GM12878 (cell line): Measurements from ENCODE around the gene PACS2. TPM values are rescaled to one million over a fixed set of nuclear protein-coding genes. Genes with fewer than 3 reads are reported as not detected.

ENCODE experiments used
- ATAC-seq: fragments of 200-7000 bp; cut with Tn5 transposase; 3 replicates; pipeline ENCODE4 v1.9.1; 2020; ENCODE audit warnings: mild to moderate bottlenecking, moderate library complexity
- BruUV-seq: library from RNA; stranded (reverse); fragments of 400-500 nt; replicated peaks from 2 replicates; lab custom pipeline; 2021; lab: Mats Ljungman, UMichigan
- CTCF ChIA-PET: fragments of 300-600 bp; sonication (Branson Sonifier 250); formaldehyde crosslinking; extraction: SDS; loops from one replicate; lab custom pipeline; 2021; ENCODE audit warnings: inconsistent platforms; lab: Yijun Ruan, JAX
- POLR2A ChIA-PET: fragments of 350-600 bp; formaldehyde crosslinking; extraction: SDS; loops from one replicate; lab custom pipeline; 2021; ENCODE audit warnings: inconsistent platforms; lab: Charles Lee
- RAD21 ChIA-PET: fragments of 300-600 bp; sonication (Branson Sonifier 250); formaldehyde crosslinking; loops from one replicate; lab custom pipeline; 2023; ENCODE audit warnings: antibody characterized with exemption; ENCODE audit not compliant: unreplicated experiment; lab: Charles Lee
- SMC1A ChIA-PET: fragments of 300-600 bp; sonication (Branson Sonifier 250); formaldehyde crosslinking; loops from one replicate; lab custom pipeline; 2023; ENCODE audit not compliant: unreplicated experiment, uncharacterized antibody; lab: Charles Lee
- DNase-seq: peaks from one replicate; pipeline ENCODE4 v3.0.0-alpha.2; 2011; ENCODE audit warnings: low read depth, low spot score
- FAIRE-seq: peaks from 3 replicates; lab custom pipeline; 2011; peaks lifted over from hg19 to GRCh38; lab: Jason Lieb, UNC
- H2AFZ ChIP-seq: 2 replicates; pipeline ENCODE4 v1.6.0; 2011; ENCODE audit warnings: low read depth, low read length, control low read depth; ENCODE audit not compliant: control insufficient read depth
- H3K27ac ChIP-seq: 2 replicates; pipeline ENCODE4 v1.5.1; 2011; ENCODE audit warnings: control low read depth; ENCODE audit not compliant: control insufficient read depth, insufficient read depth
- H3K27me3 ChIP-seq, 2 experiments: replicated peaks in 1 of 2; 2 replicates each; pipeline versions ENCODE4 v1.6.0 to v1.6.1; 2011; ENCODE audit warnings: low read length in 1 of 2; ENCODE audit not compliant: control insufficient read depth in 2 of 2, insufficient read depth in 2 of 2
- H3K36me3 ChIP-seq, 2 experiments: 2 replicates each; pipeline ENCODE4 v1.5.1; 2011; ENCODE audit warnings: low read length in 1 of 2; ENCODE audit not compliant: control insufficient read depth in 2 of 2, insufficient read depth in 2 of 2
- H3K4me1 ChIP-seq: 2 replicates; pipeline ENCODE4 v1.6.1; 2011; ENCODE audit warnings: mild to moderate bottlenecking, low read length, moderate library complexity, mixed read lengths; ENCODE audit not compliant: control insufficient read depth, insufficient read depth
- H3K4me2 ChIP-seq: 2 replicates; pipeline ENCODE4 v1.6.0; 2011; ENCODE audit warnings: control low read depth; ENCODE audit not compliant: control insufficient read depth, insufficient read depth
- H3K4me3 ChIP-seq: fragments of 200-600 bp; sonication (generic); 2 replicates; pipeline ENCODE4 v1.5.1; 2016
- H3K79me2 ChIP-seq: 2 replicates; pipeline ENCODE4 v1.6.0; 2011; ENCODE audit warnings: low read length; ENCODE audit not compliant: control insufficient read depth, insufficient read depth
- H3K9ac ChIP-seq: 2 replicates; pipeline ENCODE4 v1.8.0; 2011; ENCODE audit warnings: low read length, control low read depth, mixed read lengths; ENCODE audit not compliant: control insufficient read depth, insufficient read depth
- H3K9me3 ChIP-seq: replicated peaks from 3 replicates; pipeline ENCODE4 v1.5.1; 2011; ENCODE audit warnings: mild to moderate bottlenecking, low read length; ENCODE audit not compliant: control insufficient read depth, insufficient read depth
- H4K20me1 ChIP-seq: 2 replicates; pipeline ENCODE4 v1.6.0; 2011; ENCODE audit not compliant: control insufficient read depth, insufficient read depth
- BHLHE40 ChIP-seq, 2 experiments: fragments of 450-650 bp in 1 of 2; IDR thresholded peaks; 2 replicates each; pipeline ENCODE4 v1.6.1; 2011 to 2017; ENCODE audit warnings: low read depth in 2 of 2, borderline replicate concordance in 1 of 2, improper control_type of control experiment in 1 of 2, low read length in 1 of 2, mild to moderate bottlenecking in 1 of 2
- TAF1 ChIP-seq: IDR thresholded peaks from 2 replicates; pipeline ENCODE4 v1.6.1; 2011; ENCODE audit warnings: mild to moderate bottlenecking, low read depth, low read length, borderline replicate concordance
- WGBS: methylation state at CpG from one replicate; pipeline ENCODE4 v1.1.6; 2016; ENCODE audit warnings: low lambda C conversion rate; ENCODE audit not compliant: insufficient replicate concordance, insufficient coverage; ENCODE audit errors: missing lambda C conversion rate; 5-methylcytosine and 5-hydroxymethylcytosine counted together
- in situ Hi-C: fragments of 300-500 bp; cut with MboI; formaldehyde crosslinking; loops from 9 replicates; pipeline ENCODE4 v1.14.3; 2018; ENCODE audit warnings: mixed read lengths
- intact Hi-C: fragments of 100-400 bp; cut with micrococcal nuclease; formaldehyde crosslinking; loops from one replicate; pipeline ENCODE4 v1.14.2; 2022; ENCODE audit not compliant: unreplicated experiment
- polyA plus RNA-seq, 11 experiments: library from polyadenylated mRNA; depleted of rRNA in 4 of 11; unstranded in 6 of 11; stranded (reverse) in 5 of 11; fragments of >200 nt; fragmentation: Nextera tagmentation in 4 of 11; fragmentation: Illumina TruSeq in 1 of 11; extraction: Ambion mirVana in 4 of 11; extraction: Trizol in 1 of 11; gene quantifications; 1 replicate in 1 of 11; 2 replicates in 10 of 11; pipeline versions ENCODE4 v1.2.1 to v1.2.3, GENCODE V29; 2011 to 2016; ENCODE audit warnings: inconsistent platforms in 2 of 11, missing spikeins in 2 of 11, low read depth in 1 of 11
- total RNA-seq, 4 experiments: library from RNA; depleted of rRNA in 3 of 4; stranded (reverse); fragments of >200 nt in 3 of 4; fragmentation: Illumina TruSeq in 1 of 4; extraction: Trizol in 1 of 4; gene quantifications; 2 replicates each; pipeline versions ENCODE4 v1.2.1 to v1.2.3, GENCODE V29; 2013 to 2021
- TF ChIP-seq, protein P1 (sequence below): IDR thresholded peaks from 2 replicates; pipeline ENCODE4 v1.6.1; 2011; ENCODE audit warnings: borderline replicate concordance, low read depth, mild to moderate bottlenecking, moderate library complexity, mixed read lengths, low read length; ENCODE audit not compliant: insufficient read depth; ENCODE audit errors: extremely low read length

PACS2 gene
- total and polyA plus RNA-seq, 10 of the 15 experiments (the other 5 are each of a cell fraction or from before 2014, with no cell fraction given), result 0.21 to 37.3 (median 9.4) TPM

GRCh38 chr14:105421723-105422615, 107.4 kb downstream of the PACS2 start:
- peak overlapping the region; percentile 43 for H3K4me2 ChIP-seq
- BruUV-seq, result no TSS peak
- POLR2A ChIA-PET, result no interaction called here
- intact Hi-C loops, result no loop called here
- H3K9ac ChIP-seq, result peak overlapping the region; percentile 89
- peak overlapping the region; percentile 98 for H3K4me3 ChIP-seq
- TF ChIP-seq, protein P1, sequence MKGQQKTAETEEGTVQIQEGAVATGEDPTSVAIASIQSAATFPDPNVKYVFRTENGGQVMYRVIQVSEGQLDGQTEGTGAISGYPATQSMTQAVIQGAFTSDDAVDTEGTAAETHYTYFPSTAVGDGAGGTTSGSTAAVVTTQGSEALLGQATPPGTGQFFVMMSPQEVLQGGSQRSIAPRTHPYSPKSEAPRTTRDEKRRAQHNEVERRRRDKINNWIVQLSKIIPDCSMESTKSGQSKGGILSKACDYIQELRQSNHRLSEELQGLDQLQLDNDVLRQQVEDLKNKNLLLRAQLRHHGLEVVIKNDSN, result peak; percentile 9
- TF ChIP-seq BHLHE40 (IDR thresholded peaks at IDR 0.05; ENCODE audit: borderline replicate concordance in 1 of 2, low read depth in 2 of 2, low read length in 1 of 2), result peak; percentile 33 to 75; a peak in 3 of 4 replicates
- no peak for TF ChIP-seq TAF1
- peaks cover 51% of the 10 kb centered on the region for H3K79me2 ChIP-seq
- FAIRE-seq (no peak), ATAC-seq (peak; percentile 47), DNase-seq (no peak)
- H2AFZ ChIP-seq, result no peak overlapping the region
- no peaks in the 10 kb centered on the region for H4K20me1 ChIP-seq
- WGBS, result 21% methylated on average over 32 of the region's 32 CpGs
- no peak overlapping the region for H3K27ac ChIP-seq
- no peaks in the 10 kb centered on the region for H3K27me3 ChIP-seq
- in situ Hi-C loops, result no loop called here
- H3K36me3 ChIP-seq, result peaks cover 4 to 6% of the 10 kb centered on the region in 2 experiments; a peak in 3 of 4 replicates
- peaks cover 15% of the 10 kb centered on the region for H3K4me1 ChIP-seq
- H3K9me3 ChIP-seq, result no peaks in the 10 kb centered on the region; the same call in 2 of the 3 replicates
- SMC1A ChIA-PET, result no interaction called here
- CTCF ChIA-PET, result interaction anchor here (1.0 to 1.5 kb wide), 3 partner anchors 51 to 996 kb away, joined by 3 to 5 read pairs (median 4); no protein-coding TSS in a partner anchor
- RAD21 ChIA-PET, result no interaction called here
